ENCODE measurements around the gene UNC5B.

UNC5B gene

DNA sequence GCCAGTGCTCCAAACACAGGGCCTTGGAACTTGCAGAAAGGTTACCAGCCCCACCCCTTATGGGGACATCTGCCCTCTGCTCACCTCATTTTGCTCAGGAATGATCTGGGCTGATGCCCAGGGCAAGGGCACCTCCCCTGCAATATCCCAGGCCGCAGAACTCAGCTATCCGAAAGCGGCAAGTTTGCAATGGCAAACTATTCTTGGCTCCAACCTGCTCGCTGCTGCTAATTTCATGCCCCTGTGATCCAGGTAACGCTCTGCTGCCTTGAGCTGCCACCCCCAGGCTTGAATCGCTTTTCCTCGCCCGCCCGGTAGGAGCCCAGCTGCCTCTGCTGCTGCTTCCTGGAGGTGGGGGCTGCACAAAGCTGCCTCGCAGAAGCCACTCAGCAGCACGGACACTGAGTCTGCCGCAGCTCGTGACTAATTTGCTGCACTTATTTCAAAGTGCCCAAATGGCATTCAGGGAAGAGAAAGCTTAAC is 124.9 kb downstream of the UNC5B start:
- Histone ChIP-seq H3K27me3 (ENCODE audit: control insufficient read depth, insufficient read depth, low read length) (no peaks in the 10 kb centered on the region), H3K36me3 (ENCODE audit: control insufficient read depth, insufficient read depth, low read length) (no peaks in the 10 kb centered on the region), H3K9me3 (ENCODE audit: control insufficient read depth, low read length) (no peaks in the 10 kb centered on the region), H3K4me2 (ENCODE audit: low read length) (no peak overlapping the region), H3K4me3 (ENCODE audit: low read depth, low read length) (no peak overlapping the region), H3K27ac (no peak overlapping the region), H2AFZ (no peak overlapping the region), H3K4me1 (no peaks in the 10 kb centered on the region), H3K79me2 (no peaks in the 10 kb centered on the region), H3K9ac (no peak overlapping the region)
- TF ChIP-seq, protein P1, sequence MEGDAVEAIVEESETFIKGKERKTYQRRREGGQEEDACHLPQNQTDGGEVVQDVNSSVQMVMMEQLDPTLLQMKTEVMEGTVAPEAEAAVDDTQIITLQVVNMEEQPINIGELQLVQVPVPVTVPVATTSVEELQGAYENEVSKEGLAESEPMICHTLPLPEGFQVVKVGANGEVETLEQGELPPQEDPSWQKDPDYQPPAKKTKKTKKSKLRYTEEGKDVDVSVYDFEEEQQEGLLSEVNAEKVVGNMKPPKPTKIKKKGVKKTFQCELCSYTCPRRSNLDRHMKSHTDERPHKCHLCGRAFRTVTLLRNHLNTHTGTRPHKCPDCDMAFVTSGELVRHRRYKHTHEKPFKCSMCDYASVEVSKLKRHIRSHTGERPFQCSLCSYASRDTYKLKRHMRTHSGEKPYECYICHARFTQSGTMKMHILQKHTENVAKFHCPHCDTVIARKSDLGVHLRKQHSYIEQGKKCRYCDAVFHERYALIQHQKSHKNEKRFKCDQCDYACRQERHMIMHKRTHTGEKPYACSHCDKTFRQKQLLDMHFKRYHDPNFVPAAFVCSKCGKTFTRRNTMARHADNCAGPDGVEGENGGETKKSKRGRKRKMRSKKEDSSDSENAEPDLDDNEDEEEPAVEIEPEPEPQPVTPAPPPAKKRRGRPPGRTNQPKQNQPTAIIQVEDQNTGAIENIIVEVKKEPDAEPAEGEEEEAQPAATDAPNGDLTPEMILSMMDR (IDR thresholded peaks at IDR 0.05) = no peak

DNA sequence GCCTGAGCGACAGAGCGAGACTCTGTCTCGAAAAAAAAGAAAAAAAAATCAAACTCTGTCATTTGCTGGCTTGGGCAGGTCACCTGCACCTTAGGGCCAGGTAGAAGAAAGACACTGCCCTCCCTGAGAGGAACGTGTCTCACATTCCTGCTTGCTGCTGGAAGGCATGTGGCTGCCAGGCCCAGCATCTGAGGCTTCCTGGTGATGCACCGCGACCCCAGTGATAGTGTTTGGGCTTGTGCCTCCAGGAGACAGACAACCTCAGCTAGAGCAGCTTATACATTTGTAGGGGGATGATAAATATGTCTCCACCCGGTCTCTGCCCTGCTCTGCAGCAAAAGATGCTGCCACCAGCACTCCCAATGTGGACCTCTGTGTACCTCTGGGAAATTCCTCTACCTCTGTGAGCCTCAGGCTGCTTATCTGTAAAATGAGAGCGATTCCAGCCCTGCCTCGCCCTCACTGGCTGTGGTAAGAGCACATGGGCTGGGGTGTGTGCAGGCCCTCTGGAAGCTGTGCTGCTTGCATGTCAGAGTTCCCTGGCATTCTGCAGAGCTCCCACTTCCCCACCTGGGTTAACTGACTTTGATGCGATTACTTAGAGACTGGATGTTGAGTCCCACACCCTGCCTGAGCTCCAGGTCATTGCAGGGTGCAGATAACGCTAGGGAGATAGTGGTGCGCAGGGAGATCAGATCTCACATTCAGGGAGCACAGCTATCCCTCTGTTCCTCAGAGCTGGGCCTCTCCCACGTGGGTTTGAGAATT is 126.5 kb downstream of the UNC5B start:
- Histone ChIP-seq H3K4me1 (no peaks in the 10 kb centered on the region), H3K4me3 (ENCODE audit: low read depth, low read length) (no peak overlapping the region), H3K9me3 (ENCODE audit: control insufficient read depth, low read length) (no peaks in the 10 kb centered on the region), H3K9ac (no peak overlapping the region), H2AFZ (no peak overlapping the region), H3K27me3 (ENCODE audit: control insufficient read depth, insufficient read depth, low read length) (no peaks in the 10 kb centered on the region), H3K4me2 (ENCODE audit: low read length) (no peak overlapping the region), H3K79me2 (no peaks in the 10 kb centered on the region), H3K36me3 (ENCODE audit: control insufficient read depth, insufficient read depth, low read length) (no peaks in the 10 kb centered on the region), H3K27ac (no peak overlapping the region)
- TF ChIP-seq, protein P1 (IDR thresholded peaks at IDR 0.05) = no peak

DNA sequence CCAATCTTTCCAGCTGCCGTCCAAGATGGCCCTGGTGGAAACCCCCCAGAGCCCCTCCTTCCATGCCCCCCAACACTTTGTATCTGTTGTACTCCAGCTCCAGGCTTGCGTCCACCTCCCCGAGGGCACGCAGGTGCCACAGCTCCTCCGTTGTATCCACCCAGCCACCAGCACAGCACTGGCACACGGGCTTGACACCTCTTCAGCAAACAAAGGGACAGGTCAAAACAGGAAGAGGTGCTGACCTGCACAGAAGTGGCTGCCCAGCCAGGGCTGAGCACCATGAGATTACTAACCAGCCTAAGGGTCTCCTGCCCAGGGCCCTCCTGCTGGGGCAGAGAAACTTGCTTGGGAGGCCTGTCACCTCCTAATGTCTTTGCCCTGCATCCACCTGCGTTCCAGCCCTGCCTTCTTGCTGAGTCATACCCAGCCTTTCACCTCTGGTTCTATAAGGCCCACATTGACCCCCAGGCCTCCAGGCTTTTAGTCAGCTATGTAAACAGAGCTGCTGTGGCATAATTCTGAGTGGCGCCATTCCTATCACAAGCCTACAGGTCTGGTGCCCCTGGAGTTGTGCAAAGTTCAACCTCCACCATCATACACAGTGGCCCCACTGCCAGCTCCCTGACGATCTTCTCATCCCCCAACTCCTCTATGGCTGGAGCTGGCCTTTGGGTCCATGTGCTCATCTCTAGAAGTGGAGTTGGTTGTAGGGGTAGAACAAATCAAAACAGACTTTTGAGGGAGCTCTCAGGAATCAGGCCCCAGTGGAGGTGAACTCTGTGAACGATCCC is 127.6 kb downstream of the UNC5B start:
- Histone ChIP-seq H3K36me3 (ENCODE audit: control insufficient read depth, insufficient read depth, low read length) (no peaks in the 10 kb centered on the region), H3K27me3 (ENCODE audit: control insufficient read depth, insufficient read depth, low read length) (no peaks in the 10 kb centered on the region), H3K4me2 (ENCODE audit: low read length) (no peak overlapping the region), H2AFZ (no peak overlapping the region), H3K4me1 (no peaks in the 10 kb centered on the region), H3K79me2 (no peaks in the 10 kb centered on the region), H3K9me3 (ENCODE audit: control insufficient read depth, low read length) (no peaks in the 10 kb centered on the region), H3K27ac (no peak overlapping the region), H3K4me3 (ENCODE audit: low read depth, low read length) (no peak overlapping the region), H3K9ac (no peak overlapping the region)
- TF ChIP-seq, protein P1 (IDR thresholded peaks at IDR 0.05) = no peak

DNA sequence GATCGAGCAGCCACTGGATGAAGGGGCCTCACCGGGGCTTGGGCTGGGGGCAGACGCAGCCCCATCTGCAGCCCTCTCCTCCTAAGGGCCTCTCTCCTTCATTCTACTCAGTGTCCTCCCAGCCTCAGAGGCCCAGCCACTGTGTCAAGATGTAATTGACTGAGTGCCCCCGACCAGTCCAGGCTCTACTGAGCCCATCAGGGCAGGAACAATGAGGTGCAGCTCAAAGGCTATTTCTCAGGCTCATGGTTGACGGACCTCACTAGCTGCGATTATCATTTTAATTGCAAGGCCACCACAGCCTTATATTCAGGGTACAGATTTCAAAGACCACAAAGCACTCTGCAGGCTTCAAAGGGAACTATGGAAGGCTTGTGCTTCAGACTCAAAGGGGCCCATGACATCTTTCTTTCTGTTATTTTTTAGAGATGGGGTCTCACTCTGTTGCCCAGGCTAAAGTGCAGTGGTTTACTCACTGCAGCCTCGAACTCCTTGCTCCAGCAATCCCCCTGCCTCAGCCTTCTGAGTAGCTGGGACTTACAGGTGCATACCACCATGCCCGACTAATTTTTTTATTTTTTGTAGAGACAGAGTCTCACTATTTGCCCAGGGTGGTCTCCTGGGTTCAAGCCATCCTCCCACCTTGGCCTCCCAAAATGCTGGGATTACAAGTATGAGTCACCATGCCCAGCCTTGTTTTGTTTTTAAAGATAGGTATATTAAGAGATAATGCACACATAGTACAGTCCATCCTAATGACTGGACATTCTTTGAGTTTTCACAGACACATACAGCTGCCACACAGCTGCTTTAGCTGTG is 130.4 kb downstream of the UNC5B start:
- H3K36me3 ChIP-seq (ENCODE audit: control insufficient read depth, insufficient read depth, low read length) = no peaks in the 10 kb centered on the region

More for the DNA sequence above, 130.4 kb downstream of the UNC5B start:
- Histone ChIP-seq H3K79me2 (no peaks in the 10 kb centered on the region), H3K4me1 (no peaks in the 10 kb centered on the region), H2AFZ (no peak overlapping the region), H3K9ac (no peak overlapping the region), H3K9me3 (ENCODE audit: control insufficient read depth, low read length) (no peaks in the 10 kb centered on the region), H3K4me3 (ENCODE audit: low read depth, low read length) (no peak overlapping the region), H3K27me3 (ENCODE audit: control insufficient read depth, insufficient read depth, low read length) (no peaks in the 10 kb centered on the region), H3K4me2 (ENCODE audit: low read length) (no peak overlapping the region), H3K27ac (no peak overlapping the region)
- TF ChIP-seq, protein P1 (IDR thresholded peaks at IDR 0.05) = no peak
